Measurements from ENCODE around the gene HPGDS.

Gene HPGDS

DNA sequence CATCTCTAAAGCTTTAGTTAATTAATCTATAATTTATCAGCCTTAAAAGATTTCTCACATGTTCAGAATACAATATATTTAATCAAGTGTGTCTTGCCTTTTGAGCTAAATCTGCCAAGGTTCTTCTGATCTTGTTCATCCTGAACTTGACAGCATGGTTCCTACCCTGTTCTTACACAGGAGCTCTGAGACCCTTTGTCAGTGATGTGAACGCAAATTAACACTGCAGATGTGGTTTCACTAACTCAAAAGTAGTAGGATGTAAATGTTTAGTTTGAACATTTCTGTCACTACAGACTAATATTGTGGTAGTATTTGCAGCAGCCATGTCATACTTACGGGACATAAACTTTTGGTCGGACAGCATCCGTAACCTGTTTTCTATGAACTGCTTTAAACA lies 75.6 kb downstream of the HPGDS start:
- ATAC-seq: no peak
- H3K27ac Mint-ChIP-seq: no peak overlapping the region

GRCh38 chr4:94262163-94263016 lies 80.2 kb downstream of the HPGDS start:
- H3K4me3 Mint-ChIP-seq: no peak overlapping the region
- peaks cover 10% of the 10 kb centered on the region for H3K4me1 Mint-ChIP-seq
- no peak for ATAC-seq
- peaks cover 59% of the 10 kb centered on the region for H3K36me3 Mint-ChIP-seq
- H3K9me3 Mint-ChIP-seq: no peaks in the 10 kb centered on the region
- no peak for DNase-seq (ENCODE audit: low spot score in 2 of 2)
- no peak overlapping the region for H3K27ac Mint-ChIP-seq

More for the DNA sequence above, 75.6 kb downstream of the HPGDS start:
- no peak for DNase-seq (ENCODE audit: low spot score in 2 of 2)
- H3K36me3 Mint-ChIP-seq: peaks cover 58% of the 10 kb centered on the region
- no peak overlapping the region for H3K4me3 Mint-ChIP-seq
- peaks cover 6% of the 10 kb centered on the region for H3K4me1 Mint-ChIP-seq
- no peaks in the 10 kb centered on the region for H3K9me3 Mint-ChIP-seq

- DNase-seq (ENCODE audit: low spot score in 2 of 2) (no peak), ATAC-seq (no peak)
- H3K36me3 Mint-ChIP-seq: peaks cover 71% of the 10 kb centered on the region
- peaks cover 2% of the 10 kb centered on the region for H3K4me1 Mint-ChIP-seq
- H3K27ac Mint-ChIP-seq: no peak overlapping the region
- H3K9me3 Mint-ChIP-seq: no peaks in the 10 kb centered on the region
- H3K4me3 Mint-ChIP-seq: no peak overlapping the region
Observed at GRCh38 chr4:94256828-94257227, 85.8 kb downstream of the HPGDS start.

DNA sequence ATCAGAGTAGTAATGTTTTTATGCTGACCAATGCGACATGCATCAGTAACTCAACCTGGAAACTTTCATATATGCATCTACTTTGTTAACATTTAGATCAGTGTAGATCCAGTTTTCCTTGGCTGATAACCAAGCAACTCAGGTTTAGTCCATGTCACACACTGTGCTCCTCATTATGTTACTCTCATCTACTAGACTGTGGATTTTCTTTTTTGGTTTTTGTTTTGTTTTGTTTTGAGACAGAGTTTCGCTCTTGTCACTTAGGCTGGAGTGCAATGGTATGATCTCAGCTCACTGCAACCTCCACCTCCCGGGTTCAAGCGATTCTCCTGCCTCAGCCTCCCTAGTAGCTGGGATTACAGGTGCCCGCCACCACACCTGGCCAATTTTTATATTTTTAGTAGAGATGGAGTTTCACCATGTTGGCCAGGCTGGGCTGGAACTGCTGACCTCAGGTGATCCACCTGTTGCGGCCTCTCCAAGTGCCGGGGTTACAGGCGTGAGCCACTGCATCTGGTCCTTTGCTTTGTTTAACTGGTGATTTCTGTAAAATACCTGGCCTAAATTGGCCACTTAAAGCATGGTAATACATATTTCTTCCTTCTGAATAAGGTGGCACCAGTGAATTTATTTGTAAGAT lies 86.4 kb downstream of the HPGDS start:
- no peaks in the 10 kb centered on the region for H3K9me3 Mint-ChIP-seq
- peaks cover under 1% of the 10 kb centered on the region for H3K4me1 Mint-ChIP-seq
- DNase-seq (ENCODE audit: low spot score in 2 of 2) (no peak), ATAC-seq (no peak)
- peaks cover 76% of the 10 kb centered on the region for H3K36me3 Mint-ChIP-seq
- no peak overlapping the region for H3K4me3 Mint-ChIP-seq
- H3K27ac Mint-ChIP-seq: no peak overlapping the region

GRCh38 chr4:94253036-94253435 lies 89.6 kb downstream of the HPGDS start:
- ATAC-seq (no peak), DNase-seq (ENCODE audit: low spot score in 2 of 2) (no peak)
- H3K4me3 Mint-ChIP-seq: no peak overlapping the region
- H3K27ac Mint-ChIP-seq: no peak overlapping the region
- peaks cover 6% of the 10 kb centered on the region for H3K4me1 Mint-ChIP-seq
- H3K9me3 Mint-ChIP-seq: no peaks in the 10 kb centered on the region
- H3K36me3 Mint-ChIP-seq: peaks cover 90% of the 10 kb centered on the region

DNA sequence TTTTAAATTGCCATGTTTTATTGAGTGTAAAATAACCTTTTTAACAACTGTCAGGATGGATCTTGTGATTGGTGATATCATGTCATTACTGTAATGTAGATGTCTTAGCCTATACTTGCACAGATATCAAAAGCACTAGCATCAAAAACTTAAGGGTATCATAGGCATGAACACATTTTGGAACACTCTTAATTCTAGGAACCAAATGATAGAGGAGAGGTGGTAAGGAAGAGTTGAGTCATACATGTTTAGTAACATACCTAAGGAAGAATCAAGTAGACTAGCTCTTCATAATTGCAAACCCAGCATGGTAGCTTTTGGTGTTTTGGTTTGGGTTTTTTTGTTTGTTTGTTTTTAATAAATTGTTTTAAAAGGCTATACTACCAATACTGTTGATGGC lies 91.5 kb downstream of the HPGDS start:
- ATAC-seq (peak; percentile 64), DNase-seq (ENCODE audit: low spot score in 2 of 2) (no peak)
- Mint-ChIP-seq H3K4me1 (peaks cover 6% of the 10 kb centered on the region), H3K9me3 (no peaks in the 10 kb centered on the region), H3K4me3 (no peak overlapping the region), H3K27ac (no peak overlapping the region), H3K36me3 (peaks cover 90% of the 10 kb centered on the region)

All from stimulated activated effector memory CD8-positive, alpha-beta T cell treated with anti-CD3 and anti-CD28 coated beads, Interleukin-12 subunit alpha, Interleukin-12 subunit beta, amount 100 ng/mL, for 72 hours (primary cell).